DOHH2 (cell line): ENCODE measurements around the gene ZNF610.

Experiments
- CTCF ChIP-seq: fragments of 200-600 bp; sonication (generic); IDR thresholded peaks from one replicate; pipeline ENCODE4 v1.5.1; 2014; ENCODE audit warnings: antibody characterized with exemption, mild to moderate bottlenecking, low read depth, low read length; ENCODE audit not compliant: poor library complexity, severe bottlenecking
- EZH2phosphoT487 ChIP-seq: fragments of 200-600 bp; sonication (generic); IDR thresholded peaks from 2 replicates; pipeline ENCODE4 v1.6.1; 2017; ENCODE audit warnings: borderline replicate concordance, mild to moderate bottlenecking, antibody characterized with exemption, low read length, moderate library complexity, mixed read lengths

DNA sequence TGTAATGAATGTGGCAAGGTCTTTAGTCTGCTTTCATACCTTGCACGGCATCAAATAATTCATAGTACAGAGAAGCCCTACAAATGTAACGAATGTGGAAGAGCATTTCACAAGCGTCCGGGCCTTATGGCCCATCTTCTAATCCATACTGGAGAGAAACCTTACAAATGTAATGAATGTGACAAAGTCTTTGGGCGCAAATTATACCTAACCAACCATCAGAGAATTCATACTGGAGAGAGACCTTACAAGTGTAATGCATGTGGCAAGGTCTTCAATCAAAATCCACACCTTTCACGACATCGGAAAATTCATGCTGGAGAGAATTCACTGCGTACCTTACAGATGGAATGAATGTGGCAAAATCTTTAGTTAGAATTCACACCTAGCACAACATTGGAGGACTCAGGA, 30.4 kb downstream of the ZNF610 start:
- TF ChIP-seq CTCF (no peak), EZH2phosphoT487 (no peak)
